Pons (tissue), 1 donor: ENCODE measurements around the gene HS3ST5.

Experiments
- DNase-seq: peaks from one replicate; pipeline ENCODE4 v3.0.0-alpha.2; 2016; ENCODE audit warnings: low spot score

The HS3ST5 gene

DNA sequence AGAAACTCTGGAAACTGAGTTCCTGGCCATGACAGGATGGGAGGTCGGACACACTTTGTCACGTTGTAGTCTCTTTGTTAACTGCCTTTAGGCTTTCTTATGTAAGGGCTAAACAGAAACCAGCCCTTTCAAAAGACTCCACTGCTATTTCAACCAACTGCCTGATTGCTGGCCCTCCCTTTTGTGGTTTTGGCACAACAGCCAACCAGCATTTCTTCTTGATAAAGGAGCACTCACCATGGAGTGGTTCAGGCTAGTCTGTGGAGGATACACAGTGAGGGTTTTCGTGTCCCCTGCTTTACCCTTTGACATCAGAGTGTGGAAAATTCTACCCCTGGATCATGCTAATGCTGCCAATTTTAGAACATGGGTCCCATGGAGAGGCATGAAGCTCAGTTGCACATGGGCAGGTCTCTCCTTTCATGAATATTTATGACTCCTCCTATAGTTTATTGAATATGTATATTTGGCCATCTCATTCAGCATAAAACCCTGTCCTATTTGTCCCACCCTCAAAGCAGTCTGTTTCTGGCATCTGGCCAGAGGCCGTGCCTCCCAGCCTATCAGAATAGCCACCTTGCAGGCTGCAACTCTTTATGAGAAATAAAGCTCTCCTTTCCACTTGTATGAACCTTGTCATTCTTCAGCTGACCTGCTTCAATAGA is 148.3 kb downstream of the HS3ST5 start:
- DNase-seq, result no peak

DNA sequence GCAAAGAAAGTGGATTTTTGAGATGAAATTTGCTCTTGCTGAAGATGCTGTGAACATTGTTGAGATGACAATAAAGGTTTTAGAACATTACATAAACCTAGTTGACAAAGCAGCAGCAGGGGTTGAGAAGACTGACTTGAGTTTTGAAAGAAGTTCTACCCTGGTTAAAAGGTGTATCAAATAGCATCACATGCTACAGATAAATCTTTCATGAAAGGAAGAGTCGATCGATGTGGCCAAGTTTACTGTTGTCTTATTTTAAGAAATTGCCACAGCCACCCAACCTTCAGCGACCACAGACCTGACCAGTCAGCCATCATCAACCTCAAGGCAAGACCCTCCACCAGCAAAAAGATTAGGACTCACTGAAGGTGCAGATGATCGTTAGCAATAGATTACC is 155.3 kb downstream of the HS3ST5 start:
- no peak for DNase-seq

DNA sequence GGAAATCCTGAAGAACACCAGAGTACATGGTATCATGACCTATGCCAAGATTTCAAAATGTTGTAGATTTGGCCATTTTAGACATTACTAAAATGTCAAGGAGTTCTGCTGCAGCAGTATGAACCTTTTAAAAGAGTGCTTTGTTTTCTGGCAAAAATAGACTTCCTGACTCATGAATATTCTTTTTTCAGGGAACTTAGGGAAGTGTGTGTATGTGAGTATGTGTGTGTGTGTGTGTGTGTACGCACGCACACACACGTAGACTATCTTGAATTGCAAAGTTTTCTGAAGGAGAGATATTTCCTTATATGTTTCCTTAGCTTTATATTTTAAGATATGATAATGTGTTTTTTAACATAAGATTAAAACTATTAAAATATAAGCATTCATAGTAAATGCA is 161.2 kb downstream of the HS3ST5 start:
- DNase-seq, result no peak

DNA sequence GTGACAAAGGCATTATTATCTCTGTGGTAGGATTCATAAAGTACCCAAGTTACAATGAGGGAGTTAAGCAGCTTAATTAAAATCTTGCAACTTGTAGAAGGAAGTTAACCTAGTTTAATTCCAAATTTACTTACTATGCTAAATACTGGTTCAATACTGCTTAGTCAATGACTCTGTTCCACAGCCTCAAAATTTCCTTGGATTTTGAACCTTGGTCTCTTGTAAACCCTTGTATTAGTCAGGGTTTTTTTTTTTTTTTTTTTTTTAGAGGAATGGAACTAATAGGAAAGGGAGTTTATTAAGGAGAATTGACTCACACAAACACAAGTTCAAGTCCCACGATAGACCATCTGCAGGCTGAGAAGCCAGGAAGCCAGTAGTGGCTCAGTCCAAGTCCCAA is 163.4 kb downstream of the HS3ST5 start:
- DNase-seq, result no peak

DNA sequence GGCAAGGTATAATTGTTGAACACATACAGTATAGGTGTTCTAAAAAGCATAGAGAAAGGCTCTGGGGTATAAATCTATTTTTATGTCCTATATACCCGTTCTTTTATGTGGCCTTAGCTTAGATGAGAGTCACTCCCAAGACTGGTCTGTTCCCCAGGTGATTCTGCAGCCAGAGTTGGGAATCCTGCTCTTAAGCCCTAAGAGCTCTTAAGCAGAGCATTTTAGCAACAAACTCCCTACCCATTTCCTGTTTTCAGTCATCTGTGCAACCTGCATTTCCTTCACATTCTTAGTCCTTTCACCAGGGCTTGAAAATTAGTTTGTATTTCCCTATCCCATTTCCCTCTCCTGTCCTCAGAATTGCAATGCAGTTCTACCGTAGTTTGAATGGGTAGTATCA is 166.1 kb downstream of the HS3ST5 start:
- DNase-seq, result no peak

DNA sequence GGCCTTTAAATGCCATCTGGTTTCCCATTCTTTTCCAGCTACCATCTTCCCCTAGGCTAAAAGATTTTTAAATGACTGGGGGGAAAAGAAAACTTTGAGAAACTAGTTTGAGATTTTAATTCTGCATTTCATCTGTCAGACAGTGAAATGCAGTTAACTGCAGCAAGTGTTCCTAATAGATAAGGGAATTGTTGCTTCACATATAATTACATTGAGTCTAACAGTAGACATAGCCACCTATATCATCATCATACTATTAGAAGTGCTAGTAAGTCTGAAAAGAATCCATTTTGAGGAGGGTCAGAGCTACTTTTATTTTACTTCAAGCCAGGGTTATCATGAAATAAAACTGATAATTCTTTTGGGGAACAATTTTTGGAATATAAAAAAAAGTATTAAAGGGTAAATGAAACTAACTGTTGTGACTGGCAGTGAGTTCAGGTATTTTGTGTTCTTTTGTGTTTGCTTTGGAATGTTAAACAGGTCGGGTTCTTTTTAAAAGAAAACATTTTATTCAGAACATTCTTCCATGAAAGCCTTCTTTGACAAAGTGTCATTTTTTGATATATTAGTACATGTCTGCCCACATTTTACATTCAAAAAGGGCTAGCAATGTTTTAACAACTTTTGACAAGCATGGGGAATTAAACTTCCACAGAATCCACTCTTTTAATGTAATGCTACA is 170.1 kb downstream of the HS3ST5 start:
- DNase-seq, result no peak

DNA sequence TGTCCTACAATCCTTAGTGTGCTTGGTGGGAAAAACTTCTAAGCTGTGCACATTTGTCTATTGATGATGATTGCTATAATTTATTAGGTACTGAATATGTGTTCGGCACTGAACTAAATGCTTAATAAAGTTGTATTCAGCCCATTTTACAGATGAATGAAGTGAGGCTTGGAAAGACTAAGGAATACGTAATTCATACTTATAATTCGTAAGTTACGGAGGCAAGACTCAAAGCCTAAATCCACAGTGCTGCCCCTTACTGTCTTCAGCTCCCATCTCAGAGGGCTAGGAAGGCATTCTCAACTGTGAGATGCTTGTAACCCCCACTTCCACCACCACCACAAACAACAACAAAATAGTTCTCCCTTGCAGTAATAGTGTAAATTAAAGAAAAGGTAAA is 171.3 kb downstream of the HS3ST5 start:
- DNase-seq, result no peak

DNA sequence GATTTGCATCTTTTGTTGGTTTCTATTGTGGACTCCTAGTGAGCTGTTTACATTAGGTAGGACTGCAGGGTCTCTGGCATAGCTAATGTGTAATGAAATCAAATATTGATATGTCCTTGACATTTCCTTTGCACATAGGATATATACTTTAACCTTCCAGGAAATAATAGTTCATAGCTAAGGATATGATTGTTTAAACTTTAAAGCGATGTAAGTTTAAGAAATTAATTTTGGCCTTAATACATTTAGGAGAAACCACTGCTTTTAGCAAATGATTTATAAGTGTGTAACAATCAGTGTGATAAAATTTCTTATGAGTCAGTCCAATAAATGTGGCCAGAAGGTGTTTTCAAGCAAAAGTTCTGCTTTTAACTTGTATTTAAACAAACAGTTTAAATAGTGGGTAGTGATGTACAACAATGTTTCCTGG is 171.8 kb downstream of the HS3ST5 start:
- no peak for DNase-seq

DNA sequence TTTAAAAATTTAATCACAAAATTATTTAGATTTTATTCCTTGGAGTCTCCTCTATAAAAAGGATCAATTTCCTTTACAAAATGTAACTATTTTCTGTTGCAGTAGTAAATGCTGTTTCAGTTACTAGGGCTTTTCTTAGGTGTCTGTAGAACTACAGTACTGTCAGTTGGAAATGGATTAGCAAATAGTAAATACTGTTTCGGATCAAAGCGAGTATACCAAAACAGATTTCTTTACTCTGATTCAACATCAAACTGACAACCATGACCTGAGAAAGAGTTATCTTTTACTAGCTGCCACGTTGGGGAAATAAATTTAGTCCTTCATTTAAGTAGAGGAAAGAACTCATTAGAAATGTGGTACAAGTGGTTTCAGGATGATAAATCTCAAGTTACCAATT is 172.5 kb downstream of the HS3ST5 start:
- no peak for DNase-seq

DNA sequence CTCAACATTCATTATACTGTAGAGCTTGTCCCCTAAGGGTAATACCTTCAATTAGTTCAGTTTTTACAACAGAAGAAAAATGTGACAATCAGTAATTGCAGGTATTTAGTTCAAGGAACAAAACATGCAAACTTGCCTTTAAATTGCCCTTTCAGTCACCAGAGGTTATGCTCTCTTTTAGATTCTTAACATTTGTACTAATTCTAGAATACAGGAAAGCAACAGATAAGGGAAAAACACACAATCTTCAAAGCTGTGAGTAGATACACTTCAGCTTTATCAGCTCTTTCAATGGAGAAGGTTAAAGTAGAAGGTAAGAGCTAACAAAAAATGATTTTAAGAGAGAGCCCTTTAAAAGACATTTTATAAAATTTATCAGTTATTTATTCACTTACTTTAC is 173.1 kb downstream of the HS3ST5 start:
- DNase-seq, result no peak

DNA sequence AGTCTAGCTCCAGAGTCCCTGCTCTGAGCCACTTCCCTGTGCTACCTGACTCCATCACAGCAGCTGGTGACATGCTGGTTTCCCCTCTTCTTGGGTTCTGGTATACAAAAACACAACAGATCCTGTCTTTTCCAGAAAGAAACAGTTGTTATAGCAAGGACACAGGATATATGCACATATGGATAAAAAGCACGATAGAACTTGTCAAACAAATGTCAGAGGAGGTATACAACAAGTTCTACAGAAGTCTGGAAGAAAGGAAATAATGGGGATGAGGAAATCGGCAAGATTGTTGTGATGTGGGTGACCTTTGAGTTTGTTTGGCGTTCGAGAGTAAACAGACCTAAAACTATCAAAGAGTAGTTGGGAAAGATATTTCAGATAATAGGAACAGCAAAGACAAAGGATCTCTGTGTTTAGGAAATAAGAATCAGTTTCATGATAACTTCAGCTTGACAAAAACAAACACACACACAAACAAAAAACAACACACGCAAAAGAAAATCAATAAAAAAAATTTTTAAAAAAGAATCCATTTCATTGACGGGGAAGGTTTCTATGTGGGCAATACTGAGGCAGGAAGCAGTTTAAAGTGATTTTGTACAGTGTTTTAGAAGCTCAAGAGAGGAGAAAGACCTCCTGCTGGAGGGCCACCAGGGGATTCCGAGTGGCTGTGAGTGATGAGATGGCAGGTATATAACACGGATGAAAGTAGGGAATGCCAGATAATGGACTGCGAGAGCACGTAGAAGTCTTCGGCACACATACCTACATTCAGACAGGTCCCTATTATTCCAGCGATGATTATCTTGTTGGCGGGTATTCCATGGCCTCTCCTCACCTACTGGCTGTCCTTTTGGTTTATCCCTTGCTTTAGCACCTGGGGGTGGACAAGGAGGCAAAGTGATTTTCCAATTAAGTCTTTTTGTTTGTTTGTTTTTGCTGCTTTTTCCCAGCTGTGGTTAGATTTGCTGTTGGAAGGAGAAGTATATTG is 174.9 kb downstream of the HS3ST5 start:
- DNase-seq, result peak; percentile 37

DNA sequence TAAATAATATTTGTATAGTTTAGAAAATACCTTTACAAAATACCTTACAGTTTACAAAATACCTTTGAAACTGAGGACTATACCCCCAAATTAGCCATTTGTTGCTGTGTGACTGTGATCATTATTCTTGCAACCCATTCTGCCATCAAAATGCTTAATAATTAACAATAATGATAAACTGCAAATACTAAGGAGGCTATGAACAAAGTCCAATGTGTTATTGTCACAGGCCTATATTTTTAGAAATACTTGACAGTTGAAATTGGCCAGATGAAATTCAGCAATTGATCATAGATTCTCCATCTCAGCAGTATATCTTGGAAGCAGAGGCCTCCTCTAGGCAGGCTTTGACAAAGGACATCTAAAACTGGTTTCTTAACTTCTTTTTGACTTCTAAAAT is 178.6 kb downstream of the HS3ST5 start:
- no peak for DNase-seq

DNA sequence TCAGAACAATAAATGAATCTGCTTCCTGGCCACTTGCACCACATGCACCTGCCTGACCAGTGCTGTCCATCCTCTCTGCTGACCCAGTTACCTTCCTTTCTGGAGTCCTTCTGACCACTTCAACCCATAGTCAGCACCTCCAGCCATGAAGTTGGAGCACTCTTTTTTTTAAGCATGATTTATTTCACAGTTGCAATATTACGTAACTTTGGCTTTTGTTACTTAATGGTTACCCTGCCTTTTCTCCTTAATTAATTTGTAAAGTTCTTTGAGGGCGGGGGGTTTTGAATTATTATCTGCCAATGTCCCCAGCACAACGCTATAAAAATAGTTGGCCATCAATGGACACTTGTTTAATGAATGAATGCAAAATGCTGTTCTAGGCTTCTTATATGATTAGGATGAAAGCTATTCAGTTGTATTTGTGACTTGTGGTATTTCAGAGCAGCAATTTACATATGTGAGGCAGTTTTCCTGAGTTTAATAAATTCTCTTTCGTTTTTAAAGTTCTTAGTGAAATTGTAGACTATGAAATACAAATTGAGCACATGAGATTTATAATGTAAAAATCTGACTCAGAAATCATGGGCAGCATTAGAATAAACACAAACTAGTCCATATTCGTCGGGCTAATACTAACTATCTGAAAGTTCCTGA is 180.0 kb downstream of the HS3ST5 start:
- DNase-seq, result no peak

DNA sequence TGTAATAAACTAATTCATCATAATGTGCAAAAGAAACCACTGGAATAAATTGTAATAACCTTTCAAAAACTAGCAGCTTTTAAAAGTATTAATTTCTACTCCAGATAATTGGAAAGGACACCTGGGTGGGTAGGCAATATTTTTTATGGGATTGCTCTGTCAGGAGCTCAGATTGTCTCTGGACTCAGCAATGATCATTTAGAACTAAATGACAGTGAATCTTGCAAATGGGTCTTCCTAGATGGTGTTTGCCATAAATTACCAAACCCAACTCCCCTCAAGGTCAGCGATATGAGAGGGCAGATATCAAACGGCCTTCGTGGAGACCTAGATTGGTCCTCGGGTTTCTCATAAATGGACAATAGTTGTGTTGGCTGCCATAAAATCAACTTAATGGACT is 181.9 kb downstream of the HS3ST5 start:
- no peak for DNase-seq

DNA sequence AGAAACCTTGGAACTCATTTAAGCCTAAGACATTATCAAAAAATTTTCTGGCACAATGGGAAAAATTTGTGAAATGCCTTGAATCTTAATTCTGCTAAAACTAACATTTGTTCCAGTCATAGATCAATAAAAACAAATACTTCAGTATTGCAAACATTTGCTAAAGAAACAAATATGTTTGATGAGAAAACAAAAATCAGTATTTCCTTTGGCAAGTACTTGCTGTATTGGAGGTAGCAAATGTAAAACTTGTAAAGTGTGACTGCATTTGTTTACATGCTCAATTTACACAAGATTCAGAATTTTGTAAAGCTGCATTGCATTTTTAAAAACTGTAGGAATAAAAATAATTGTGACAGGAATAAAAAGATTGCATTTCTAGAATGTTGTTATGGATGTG is 183.1 kb downstream of the HS3ST5 start:
- DNase-seq, result no peak

DNA sequence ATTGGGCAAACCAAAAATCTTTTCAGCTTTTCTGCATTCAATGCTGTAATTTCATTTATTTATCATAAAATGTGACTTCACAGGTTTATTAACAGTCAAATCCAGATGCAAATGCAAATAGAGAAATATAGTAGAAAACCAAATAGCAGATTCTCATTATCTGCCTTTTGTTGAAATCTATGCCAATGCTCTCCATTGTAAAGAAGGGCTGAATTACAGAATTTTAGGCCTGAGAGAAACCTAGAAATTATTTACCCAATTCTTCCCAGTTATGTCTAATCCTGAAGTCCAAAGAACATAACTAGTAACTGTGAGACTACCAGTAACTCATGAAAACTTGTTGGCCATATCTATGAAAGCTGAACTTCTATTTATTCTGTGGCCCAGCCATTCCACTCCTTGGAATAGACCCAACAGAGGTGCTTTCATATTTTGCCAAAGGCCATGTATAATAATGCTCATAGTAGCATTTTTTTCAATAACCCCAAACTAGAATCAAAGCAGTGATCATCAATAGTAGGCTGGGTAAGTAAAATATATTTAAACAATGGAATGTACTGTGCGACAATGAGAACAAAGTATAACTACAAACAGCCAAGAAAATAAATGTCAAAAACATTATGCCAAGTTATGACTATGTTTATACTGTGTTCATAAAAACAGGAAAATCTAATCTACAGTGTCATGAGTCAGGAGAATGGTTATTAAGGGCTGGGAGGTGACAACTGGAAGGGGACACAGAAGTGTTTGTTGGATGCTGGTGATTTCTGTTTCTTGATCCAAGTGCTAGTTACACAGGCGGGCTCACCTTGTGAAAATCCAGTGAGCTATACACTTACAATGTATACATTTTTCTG is 183.8 kb downstream of the HS3ST5 start:
- no peak for DNase-seq

DNA sequence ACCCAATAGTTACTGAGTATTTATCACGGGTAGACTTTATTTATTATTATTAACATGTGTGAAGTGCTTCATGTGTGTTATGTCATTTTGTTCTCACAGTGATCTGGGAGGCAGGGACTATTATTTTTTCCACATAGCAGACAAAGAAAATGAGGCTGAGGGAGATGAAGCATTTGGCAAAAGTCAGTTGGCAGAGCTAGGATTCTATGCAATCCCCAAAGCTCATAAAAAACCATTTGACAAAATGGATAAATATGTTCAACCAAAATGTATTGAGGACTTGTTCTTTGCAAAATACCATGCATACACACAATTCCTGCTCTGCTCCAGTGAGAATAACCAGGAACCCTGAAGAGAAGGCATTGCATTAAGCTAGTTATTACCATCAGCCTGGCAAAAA is 184.4 kb downstream of the HS3ST5 start:
- no peak for DNase-seq

DNA sequence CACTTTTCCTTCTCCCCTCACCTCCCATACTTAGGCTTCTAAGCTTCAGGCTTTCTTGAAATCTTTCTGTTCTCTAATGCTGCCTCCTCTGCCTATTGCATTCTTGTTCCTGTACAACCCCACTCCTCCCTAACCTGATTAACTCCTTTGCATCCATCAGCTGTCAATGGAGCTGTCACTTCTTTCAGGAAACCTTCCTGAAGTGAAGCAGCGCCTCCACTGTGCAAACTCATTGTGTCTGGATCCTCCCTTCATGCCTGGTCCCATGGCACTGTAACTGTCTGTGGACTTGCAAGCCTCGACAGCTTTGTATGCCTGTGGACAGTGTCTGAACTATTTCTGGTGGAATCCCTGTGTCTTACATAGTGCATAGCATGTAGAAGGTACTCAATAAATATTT is 185.0 kb downstream of the HS3ST5 start:
- DNase-seq, result no peak

DNA sequence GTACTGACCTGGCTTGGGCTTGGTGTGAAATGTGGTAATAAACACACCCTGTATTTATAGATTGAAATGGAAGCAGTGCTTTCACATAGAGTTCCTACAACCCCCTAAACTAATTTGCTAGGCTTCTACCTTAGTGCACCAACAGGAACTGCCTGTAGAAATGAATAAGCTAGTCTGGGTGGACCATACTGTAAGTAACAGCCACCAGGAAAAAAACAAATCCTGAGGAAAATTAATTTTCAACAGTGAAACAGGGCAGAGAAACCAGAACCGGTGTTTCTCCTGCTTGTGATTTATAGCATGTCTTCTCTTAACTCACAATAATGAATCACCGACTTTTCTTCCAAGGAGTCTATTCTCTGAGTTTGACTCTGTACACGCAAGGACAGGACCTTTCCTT is 187.1 kb downstream of the HS3ST5 start:
- DNase-seq, result no peak

DNA sequence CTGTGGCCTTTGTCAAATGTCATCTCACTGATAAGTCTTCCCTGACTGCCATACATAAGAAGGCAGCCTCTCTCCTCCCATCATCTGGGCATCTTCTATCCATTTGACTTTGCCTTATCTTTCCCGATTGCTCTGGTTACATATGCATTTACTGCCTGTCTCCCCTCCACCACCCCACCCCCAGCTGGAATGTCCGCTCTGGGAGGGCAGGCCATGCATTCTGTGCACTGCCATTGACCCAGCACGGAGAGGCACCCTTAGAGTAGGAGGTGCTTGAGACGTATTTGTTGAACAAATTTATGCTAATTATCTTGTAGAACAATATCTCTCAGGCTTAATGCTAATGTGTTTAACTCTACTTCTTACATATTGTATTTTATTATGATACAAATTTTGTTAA is 188.0 kb downstream of the HS3ST5 start:
- no peak for DNase-seq

DNA sequence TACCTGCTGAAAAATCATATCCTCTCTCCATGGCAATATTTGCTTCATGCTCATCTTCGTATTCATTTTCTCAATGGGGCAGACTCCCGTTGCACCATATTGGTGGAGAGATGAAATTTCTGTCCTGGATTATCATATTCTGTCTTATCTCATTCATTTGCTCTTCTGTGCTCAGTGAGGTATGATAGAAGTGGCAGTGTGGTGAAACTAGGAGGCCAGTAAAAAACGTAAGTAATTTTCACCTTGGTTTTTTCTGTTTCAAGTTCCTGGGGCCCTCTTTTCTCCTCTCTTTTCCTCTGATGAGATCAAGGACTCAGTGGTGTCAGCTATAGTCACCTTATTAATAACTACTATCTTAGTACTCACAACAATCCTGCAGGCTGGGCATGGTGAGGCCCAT is 189.4 kb downstream of the HS3ST5 start:
- no peak for DNase-seq
